OCI-M2 (cell line): ENCODE results near the gene MIF.
"Not testable (repeated sequence)": the region's sequence is repeated elsewhere in the genome, so short reads cannot be mapped to it uniquely, and the experiment has no call there.

ENCODE experiments used
- DNase-seq: peaks from one replicate; lab custom pipeline; 2025; ENCODE audit not compliant: unreplicated experiment; lab: John Stamatoyannopoulos, UW

MIF gene

DNA sequence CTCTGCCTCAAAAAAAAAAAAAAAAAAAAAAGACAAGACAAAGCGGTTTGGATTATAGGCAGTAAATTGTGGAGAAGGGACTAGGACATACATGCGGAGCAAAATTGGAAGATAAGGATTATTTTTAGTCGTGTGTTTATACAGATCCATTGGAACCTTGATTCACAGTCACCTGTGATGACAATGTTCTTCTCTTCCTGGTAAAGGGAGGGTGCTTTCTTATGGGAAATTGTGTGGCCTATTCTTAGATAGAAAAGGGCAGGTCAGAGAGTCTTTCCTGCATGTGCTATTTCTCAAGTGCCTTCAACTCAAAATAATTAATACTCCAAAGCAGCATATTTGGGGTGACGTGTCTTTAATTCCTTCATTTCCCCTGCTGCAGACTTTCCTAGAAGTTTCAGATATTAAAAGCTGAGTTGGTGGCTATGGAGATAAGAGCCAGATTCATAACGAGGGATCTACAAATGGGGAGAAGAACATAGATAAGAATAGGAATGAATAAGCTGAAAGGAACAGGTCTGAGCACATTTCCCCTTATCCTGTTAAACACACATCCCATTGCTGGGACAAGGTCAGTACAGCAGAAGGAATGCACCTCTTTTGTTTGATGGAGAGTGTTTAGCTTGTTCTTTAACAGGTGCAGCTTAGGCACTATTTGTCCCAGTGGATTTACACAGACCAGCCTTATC is 44.3 kb downstream of the MIF start:
- DNase-seq = no peak

DNA sequence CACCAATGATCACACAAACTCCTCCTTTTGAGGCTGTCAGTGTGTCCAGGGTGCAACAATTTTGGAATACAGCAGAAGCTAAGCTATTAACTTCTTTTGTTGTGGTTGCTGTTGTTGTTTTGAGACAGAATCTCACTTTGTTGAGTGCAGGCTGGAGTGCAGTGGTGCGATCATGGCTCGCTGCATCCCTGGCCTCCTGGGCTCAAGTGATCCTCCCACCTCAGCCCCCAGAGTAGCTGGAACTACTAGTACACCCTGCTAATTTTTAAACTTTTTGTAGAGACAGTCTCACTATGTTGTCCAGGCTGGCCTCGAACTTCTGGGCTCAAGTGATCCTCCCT is 44.8 kb downstream of the MIF start:
- DNase-seq = no peak

DNA sequence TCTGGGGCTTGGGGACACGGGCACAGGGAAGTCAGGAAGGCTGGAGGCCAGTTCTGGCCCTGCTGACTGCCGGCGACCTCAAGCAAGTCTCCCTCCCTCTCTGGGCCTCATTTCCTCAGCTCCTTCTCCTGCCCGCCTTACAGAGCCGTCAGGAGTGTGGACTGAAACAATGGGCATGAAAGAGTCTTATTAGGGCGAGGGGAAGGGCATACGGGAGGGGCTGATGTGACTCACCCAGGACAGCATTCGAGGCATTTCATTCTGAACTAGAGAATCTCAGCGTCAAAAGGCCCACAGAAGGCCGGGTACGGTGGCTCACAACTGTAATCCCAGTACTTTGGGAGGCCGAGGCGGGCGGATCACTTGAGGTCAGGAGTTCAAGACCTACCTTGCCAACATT is 46.0 kb downstream of the MIF start:
- not testable (repeated sequence) for DNase-seq
